Ishikawa (cell line): ENCODE results near the gene KCNJ11.

Source experiments
- CEBPB ChIP-seq: IDR thresholded peaks from 2 replicates; pipeline ENCODE4 v1.6.1; 2012
- FOXM1 ChIP-seq: IDR thresholded peaks from 2 replicates; pipeline ENCODE4 v1.6.1; 2012; ENCODE audit warnings: low read depth, borderline replicate concordance
- NFIC ChIP-seq: IDR thresholded peaks from 2 replicates; pipeline ENCODE4 v1.6.1; 2012
- RAD21 ChIP-seq: IDR thresholded peaks from 2 replicates; pipeline ENCODE4 v1.6.1; 2012; ENCODE audit warnings: low read depth
- TAF1 ChIP-seq: IDR thresholded peaks from 2 replicates; pipeline ENCODE4 v1.6.1; 2012; ENCODE audit warnings: low read depth, mild to moderate bottlenecking
- TCF12 ChIP-seq: IDR thresholded peaks from 2 replicates; pipeline ENCODE4 v1.6.1; 2012; ENCODE audit warnings: low read depth
- TEAD4 ChIP-seq: IDR thresholded peaks from 2 replicates; pipeline ENCODE4 v1.6.1; 2012
- YY1 ChIP-seq: IDR thresholded peaks from 2 replicates; pipeline ENCODE4 v1.6.1; 2012; ENCODE audit warnings: low read depth
- TF ChIP-seq, protein P1 (sequence below): IDR thresholded peaks from 2 replicates; pipeline ENCODE4 v1.6.1; 2012
- TF ChIP-seq, protein P2 (sequence below): IDR thresholded peaks from 2 replicates; pipeline ENCODE4 v1.6.1; 2012; ENCODE audit warnings: low read depth, mild to moderate bottlenecking
- TF ChIP-seq, protein P3 (sequence below): IDR thresholded peaks from 2 replicates; pipeline ENCODE4 v1.6.1; 2012

DNA sequence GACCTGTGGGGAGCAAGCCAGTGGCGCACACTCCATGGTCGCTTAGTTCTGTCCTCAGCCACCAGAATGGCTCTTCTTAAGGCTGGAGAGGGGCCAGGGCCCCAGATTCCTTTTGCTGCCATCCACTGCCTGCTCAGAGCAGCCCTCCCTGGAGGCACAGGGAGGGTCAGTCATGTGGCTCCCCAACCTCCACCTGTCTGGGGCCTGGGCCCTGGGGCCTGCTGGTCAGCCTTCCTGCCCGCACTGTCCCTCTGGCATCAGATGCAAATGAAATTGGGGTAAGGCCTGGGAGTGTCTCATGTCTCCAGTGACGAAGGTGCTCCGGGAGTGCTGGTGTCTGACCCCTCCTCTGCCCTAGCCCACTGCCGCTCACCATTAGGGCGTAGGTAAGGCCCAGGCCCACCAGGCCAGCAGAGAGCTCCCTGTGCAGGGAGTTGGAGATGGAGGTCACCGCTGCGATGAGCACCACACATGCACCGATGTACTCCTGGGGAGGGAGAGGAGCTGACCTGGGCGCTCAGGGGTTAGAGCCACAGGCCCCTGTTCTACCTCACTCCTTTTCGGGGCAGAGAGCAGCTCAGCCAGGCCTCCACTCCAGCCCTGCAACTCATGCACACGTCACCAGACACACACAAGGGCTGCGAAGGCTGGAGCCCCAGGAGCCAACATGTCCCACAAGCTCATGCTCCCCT, 9.0 kb upstream of the KCNJ11 start:
- no peak for TF ChIP-seq TAF1
- TF ChIP-seq, protein P1, sequence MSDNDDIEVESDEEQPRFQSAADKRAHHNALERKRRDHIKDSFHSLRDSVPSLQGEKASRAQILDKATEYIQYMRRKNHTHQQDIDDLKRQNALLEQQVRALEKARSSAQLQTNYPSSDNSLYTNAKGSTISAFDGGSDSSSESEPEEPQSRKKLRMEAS = no peak
- no peak for TF ChIP-seq FOXM1
- TF ChIP-seq NFIC = no peak
- TF ChIP-seq YY1 = no peak
- TF ChIP-seq, protein P2, sequence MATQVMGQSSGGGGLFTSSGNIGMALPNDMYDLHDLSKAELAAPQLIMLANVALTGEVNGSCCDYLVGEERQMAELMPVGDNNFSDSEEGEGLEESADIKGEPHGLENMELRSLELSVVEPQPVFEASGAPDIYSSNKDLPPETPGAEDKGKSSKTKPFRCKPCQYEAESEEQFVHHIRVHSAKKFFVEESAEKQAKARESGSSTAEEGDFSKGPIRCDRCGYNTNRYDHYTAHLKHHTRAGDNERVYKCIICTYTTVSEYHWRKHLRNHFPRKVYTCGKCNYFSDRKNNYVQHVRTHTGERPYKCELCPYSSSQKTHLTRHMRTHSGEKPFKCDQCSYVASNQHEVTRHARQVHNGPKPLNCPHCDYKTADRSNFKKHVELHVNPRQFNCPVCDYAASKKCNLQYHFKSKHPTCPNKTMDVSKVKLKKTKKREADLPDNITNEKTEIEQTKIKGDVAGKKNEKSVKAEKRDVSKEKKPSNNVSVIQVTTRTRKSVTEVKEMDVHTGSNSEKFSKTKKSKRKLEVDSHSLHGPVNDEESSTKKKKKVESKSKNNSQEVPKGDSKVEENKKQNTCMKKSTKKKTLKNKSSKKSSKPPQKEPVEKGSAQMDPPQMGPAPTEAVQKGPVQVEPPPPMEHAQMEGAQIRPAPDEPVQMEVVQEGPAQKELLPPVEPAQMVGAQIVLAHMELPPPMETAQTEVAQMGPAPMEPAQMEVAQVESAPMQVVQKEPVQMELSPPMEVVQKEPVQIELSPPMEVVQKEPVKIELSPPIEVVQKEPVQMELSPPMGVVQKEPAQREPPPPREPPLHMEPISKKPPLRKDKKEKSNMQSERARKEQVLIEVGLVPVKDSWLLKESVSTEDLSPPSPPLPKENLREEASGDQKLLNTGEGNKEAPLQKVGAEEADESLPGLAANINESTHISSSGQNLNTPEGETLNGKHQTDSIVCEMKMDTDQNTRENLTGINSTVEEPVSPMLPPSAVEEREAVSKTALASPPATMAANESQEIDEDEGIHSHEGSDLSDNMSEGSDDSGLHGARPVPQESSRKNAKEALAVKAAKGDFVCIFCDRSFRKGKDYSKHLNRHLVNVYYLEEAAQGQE = no peak
- no peak for TF ChIP-seq CEBPB
- no peak for TF ChIP-seq TCF12
- no peak for TF ChIP-seq RAD21
- TF ChIP-seq TEAD4 = no peak
- TF ChIP-seq, protein P3, sequence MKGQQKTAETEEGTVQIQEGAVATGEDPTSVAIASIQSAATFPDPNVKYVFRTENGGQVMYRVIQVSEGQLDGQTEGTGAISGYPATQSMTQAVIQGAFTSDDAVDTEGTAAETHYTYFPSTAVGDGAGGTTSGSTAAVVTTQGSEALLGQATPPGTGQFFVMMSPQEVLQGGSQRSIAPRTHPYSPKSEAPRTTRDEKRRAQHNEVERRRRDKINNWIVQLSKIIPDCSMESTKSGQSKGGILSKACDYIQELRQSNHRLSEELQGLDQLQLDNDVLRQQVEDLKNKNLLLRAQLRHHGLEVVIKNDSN = no peak
